Left ventricle myocardium superior (tissue), 1 donor: ENCODE results near the gene RGS7BP. TPM values are rescaled to one million over a fixed set of nuclear protein-coding genes. Genes with fewer than 3 reads are reported as not detected.
"Not testable (repeated sequence)": the region's sequence is repeated elsewhere in the genome, so short reads cannot be mapped to it uniquely, and the experiment has no call there.

Source experiments
- ATAC-seq: fragments of 200-7000 bp; cut with Tn5 transposase; one replicate; pipeline ENCODE4 v1.9.1; 2020; ENCODE audit warnings: mild to moderate bottlenecking, moderate library complexity
- DNase-seq: peaks from one replicate; pipeline ENCODE4 v3.0.0-alpha.2; 2020
- intact Hi-C: fragments of 100-400 bp; cut with micrococcal nuclease; formaldehyde crosslinking; loops from one replicate; pipeline ENCODE4 v1.11.0; 2022
- total RNA-seq: library from RNA; stranded (reverse); fragmentation: NEBNext Ultra II Directional; extraction: Animal tissue kit (Norgen Biotek cat#: 25700); gene quantifications from one replicate; pipeline ENCODE4 v1.2.1, GENCODE V29; 2021
- donor health status: DM: no; HTN: yes; CAD: no; lungs with severe emphysema.

RGS7BP gene
- total RNA-seq, 1 donor from 2014 or later, result 6.4 TPM

DNA sequence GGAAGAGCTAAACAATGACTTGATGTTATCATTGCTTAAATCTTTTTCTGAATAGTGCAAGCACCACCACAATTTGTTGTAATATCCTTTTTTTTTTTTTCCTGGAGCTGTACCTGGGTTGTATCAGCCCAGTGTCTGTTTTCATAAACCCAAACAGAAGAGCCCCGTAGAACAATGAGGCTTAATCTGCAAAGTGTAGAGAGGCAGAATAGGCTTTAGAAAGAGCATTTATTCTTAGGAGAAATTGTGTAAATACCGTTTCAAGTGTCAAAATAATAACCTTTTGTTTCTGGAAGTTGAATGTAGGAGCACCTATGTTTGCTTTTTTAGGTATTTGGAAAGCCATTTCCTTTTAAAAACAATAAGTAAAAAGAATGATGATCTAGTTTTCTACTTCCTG lies 26.4 kb downstream of the RGS7BP start:
- no peak for ATAC-seq
- no peak for DNase-seq
- intact Hi-C loops, result no loop called here

DNA sequence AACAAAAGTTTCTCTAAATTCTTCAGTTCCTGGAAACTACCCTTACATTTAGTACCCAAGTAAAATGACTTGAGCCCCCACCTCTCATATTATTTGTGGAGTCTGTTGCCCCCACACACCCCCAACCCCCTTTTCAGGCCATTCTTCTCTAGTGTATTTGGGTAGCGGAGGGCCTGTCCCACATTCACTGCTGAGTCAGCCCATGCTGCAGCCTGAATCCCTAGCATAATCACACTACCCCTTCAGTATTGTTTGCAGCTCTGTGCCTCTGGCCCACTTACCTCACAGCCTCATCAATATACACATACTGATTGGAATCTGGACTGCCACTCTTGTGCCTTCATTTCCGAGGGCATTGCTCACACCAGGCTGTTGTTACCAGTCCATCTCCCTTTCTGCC lies 26.8 kb downstream of the RGS7BP start:
- DNase-seq (no peak), ATAC-seq (no peak)

DNA sequence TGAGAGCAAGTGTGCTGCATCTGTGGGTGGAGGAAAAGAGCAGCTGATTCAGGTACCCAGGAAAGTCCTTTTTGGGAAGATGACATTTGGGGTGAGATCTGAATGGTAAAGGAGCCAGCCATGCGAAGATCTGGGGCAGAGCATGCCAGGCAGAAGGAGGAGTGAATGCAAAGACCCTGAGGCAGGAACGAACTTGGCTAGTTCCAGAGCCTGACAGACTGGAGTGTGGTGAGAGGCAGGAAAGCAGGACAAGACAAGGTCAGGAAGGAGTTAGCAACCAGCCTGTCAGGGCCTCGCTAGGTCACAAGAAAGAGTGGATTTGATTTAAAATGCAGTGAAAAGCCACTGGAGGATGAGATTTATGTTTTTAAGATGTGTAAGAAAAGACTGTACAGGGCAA lies 28.2 kb downstream of the RGS7BP start:
- intact Hi-C loops, result no loop called here
- ATAC-seq (no peak), DNase-seq (no peak)

More for the DNA sequence above, 26.8 kb downstream of the RGS7BP start:
- intact Hi-C loops, result no loop called here

DNA sequence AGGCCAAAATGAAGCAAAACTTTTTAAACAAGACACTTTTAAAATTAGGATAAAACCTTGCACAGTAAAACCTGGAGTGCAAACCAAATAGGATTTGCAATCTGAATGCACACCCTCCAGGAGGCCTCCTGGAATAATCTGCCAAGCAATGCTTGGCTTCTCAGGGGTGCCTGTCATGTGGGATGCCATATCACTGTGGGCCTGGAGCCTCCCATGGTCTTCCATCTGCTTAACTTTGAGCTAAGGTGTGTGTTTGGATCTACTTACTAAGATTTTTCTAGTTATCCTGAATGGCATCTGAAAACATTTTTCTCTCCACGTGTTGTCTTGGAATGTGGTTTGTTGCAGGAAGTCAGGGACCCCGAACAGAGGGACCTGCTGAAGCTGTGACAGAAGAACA lies 52.1 kb downstream of the RGS7BP start:
- ATAC-seq (no peak), DNase-seq (no peak)
- intact Hi-C loops, result no loop called here

DNA sequence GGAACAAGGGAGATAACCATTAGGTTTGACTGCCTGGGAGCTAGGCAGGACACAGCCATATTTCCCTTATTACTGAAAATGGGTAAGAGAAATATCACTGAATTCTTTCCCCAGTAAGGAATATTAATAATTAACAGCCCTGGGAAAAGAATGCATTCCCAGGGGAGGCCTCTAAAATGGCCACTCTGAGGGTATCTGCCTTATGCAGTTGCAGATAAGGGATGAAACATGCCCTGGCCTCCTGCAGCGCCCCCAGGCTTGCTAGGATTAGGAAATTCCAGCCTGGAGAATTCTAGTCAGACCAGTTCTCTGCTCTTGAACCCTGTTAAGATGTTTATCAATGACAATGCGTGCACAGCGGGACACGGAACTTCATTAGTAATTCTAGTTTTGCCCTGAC lies 52.8 kb downstream of the RGS7BP start:
- intact Hi-C loops, DNase-seq, ATAC-seq: not testable (repeated sequence)

DNA sequence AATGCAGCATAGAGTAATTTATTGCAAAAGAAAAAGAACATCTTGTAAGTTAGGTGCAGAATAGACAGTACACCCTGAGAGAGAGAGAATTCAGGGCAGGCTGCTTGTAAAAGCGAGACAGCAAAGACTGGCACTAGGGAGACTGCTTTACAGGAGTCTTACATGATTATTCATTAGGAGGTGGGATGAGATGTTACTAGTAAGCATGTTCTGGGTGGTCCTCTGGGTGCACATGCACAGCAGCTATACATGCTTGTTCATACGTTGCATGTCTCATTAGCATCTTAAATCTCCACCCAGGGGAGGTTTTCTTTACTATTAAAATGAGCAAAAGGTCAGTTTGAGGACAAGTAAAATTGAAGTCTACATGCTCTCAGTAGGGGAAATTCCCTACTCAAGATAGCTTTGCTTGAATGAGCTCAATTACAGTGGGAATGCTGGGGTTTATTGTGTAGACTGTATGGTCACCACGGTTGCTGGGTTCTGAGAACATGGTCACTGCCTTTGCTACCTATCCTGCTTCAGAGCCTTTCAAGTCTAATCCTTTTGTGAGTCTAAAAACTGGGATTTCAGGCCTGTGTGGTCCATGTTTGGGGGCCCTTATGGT lies 60.6 kb downstream of the RGS7BP start:
- ATAC-seq (no peak), DNase-seq (no peak)
- intact Hi-C loops, result no loop called here

DNA sequence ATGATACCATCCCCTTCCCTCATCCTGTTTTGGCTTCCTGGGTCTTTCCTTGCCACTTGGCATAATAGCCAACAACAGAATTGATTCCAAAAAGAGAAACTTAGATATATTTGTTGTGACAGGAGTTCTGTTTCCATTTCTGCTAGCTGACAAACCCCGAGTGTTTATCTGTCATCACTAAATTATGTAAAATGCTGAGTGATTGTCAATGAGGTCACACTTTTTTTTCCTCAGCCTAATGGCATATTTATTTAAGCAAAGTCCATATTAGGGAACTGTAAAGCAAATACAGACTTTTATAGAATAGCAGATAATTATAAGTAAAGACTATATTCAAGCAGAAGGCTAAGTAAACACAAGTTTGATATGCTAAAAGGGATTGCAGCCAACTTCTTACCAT lies 64.0 kb downstream of the RGS7BP start:
- ATAC-seq (no peak), DNase-seq (no peak)
- intact Hi-C loops, result no loop called here

DNA sequence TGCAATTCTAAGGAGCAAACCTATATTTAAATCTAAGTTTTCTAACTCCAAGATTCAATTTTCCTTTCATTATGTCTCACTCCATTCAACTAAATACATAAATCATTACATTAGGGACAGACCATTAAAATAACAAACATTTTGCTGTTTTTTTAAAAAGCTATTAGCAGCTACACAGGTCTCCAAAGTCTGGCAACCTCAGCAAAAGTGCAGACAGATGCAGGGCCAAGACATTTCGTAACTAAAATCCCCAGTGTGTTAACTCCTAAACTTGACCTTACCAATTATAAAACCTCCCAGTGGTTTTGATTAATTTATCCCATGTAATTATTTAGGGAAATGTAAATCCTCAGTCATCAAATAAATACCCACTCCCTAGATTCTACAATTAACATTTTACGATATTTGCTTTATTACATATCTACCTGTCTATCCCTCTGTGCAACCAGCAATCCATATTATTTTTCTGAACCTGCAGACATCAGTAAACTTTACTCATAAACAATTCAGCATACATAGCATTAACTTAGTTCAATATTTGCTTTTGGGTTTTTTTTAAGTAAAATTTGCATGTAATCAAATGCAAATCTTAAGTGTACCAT lies 64.7 kb downstream of the RGS7BP start:
- DNase-seq (no peak), ATAC-seq (no peak)
- intact Hi-C loops, result no loop called here

DNA sequence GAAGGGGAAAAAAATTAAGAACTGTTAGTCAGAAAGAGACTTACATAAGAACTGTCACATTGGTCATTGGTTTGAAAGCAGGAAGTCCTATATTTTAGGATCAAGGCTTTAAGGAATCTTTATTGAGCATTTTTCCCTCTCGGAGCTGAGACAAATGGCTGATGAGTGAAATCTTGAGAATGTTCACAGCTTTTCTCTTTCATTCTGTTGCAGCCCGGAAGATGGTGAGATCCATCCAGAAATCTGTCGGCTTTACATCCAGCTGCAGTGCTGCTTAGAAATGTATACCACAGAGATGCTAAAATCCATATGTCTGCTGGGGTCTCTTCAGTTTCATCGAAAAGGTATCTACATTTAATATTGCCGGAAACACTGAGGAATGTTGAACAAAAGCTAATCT lies 69.7 kb downstream of the RGS7BP start:
- intact Hi-C loops, result no loop called here
- DNase-seq (no peak), ATAC-seq (no peak)

DNA sequence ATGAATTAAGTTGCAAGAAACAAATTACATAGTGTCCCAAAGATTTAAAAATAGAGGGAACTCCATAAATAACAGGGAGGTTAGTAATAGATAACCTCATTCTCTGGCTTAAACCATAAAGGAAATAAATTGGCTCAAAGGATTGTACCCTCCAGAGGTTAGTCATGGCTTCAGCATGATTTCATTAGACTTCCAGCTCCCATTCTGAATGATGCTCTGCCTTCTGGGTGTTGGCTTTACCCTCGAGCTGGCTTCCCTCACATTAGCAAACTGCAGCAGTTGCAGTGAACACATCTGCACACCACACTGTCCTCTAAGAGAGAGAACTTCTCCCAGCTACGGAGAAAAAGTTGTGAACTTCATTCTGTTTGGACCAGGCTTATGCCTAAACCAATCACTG lies 70.4 kb downstream of the RGS7BP start:
- DNase-seq, result no peak
- intact Hi-C loops, result no loop called here
- ATAC-seq, result peak; percentile 34

DNA sequence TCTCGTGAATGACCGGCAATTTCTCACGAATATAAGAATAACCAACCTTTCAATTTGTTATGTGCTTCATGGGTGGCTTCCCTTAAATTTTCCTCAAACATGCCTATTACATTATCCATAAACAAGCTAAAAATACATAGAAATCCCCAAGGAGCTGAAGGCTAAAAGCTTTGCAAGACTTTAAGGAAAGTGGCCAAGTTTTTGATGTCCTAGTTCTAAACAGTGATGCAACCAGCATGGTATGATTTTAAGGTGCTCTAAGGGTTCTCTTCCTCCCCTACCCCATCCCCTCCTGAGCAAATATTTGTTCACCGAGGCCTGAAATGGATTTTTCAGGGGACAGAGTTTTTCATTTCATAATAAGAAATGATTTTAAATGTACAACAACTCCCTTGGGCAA lies 79.8 kb downstream of the RGS7BP start:
- intact Hi-C loops, result no loop called here
- ATAC-seq (peak; percentile 42), DNase-seq (no peak)

DNA sequence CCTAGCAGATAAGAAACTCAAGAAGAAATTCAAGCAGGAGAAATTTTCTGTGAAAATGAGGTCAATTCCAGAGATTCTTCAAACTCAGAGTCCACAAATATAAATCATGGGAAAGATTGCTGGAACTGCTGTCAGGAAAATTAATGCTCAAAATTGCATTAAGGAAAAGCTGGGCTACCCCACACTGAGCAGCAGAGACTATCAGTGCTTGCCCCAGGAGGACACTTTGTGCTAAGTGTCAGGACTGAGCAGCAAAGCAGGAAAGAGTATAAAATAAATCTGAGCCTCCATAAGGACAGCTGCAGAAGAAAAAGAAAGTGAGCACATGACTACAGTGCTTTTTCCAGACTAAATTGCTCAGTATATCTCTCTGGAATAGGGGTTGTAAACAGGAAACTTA lies 81.6 kb downstream of the RGS7BP start:
- DNase-seq (no peak), ATAC-seq (peak; percentile 45)
- intact Hi-C loops, result no loop called here

DNA sequence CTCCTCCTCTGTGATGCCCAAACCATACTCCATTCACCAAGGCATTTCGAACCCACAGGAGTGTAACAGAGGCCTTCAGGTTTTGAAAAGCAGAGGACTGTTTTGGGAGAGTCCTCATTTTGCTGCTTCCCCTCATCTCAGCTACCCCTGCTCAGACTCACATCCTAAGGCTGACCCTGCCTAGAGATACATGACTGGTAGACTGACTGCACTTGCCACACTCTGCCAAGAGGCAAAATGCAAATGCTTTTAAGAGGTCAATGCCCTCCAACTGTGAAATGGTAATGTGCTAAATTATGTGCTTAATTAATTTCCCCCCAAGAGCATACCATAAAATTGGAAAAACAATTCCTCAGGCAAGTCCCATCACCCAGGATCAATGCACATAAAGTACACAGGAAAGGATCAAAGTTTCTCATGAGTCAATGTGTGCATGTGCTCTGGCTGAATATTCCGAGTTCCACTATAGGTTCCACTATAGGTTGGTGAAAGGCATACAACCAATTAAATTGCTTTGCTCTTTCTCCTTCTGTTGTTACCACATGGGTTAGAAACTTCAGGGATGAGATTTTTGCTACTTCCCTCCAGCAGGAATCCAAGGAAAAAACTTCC lies 87.0 kb downstream of the RGS7BP start:
- no peak for ATAC-seq
- DNase-seq, result no peak
- intact Hi-C loops, result no loop called here

DNA sequence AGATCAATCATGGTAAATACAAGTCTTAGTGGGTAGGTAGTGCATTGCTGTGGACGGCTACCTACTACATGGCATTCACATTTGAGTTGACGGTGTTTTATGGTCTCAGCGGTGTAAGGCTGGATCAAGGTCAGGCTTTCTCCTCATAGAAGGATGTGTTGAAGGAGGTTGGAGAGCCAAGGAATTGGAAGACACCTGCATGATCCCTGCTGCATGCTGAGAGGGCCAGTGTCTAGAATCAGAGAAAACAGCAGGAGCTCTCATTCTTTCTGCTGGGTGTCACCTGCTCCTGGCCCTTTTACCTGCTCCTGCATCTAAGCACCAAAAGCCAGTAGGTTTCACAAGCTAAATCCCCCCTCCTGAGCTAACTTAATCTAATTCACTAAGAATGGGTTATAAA lies 88.2 kb downstream of the RGS7BP start:
- intact Hi-C loops, result no loop called here
- DNase-seq (no peak), ATAC-seq (no peak)

DNA sequence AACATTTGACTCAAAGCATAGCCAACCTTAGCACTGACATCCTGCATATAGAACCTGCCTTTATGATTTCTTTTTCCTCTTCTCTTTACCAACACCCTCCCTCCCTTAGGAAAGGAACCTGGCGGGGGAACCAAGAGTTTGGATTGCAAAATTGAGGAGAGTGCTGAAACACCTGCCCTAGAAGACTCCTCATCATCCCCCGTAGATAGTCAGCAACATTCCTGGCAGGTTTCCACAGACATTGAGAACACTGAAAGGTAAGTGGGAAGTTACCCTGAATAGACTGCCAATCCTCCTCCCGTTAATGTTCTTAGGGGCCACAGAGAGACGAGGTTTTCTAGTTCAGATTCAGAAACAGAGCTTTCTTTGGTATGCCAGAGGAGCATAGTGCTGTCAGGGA lies 88.8 kb downstream of the RGS7BP start:
- peak; percentile 22 for ATAC-seq
- intact Hi-C loops, result no loop called here
- DNase-seq, result no peak

DNA sequence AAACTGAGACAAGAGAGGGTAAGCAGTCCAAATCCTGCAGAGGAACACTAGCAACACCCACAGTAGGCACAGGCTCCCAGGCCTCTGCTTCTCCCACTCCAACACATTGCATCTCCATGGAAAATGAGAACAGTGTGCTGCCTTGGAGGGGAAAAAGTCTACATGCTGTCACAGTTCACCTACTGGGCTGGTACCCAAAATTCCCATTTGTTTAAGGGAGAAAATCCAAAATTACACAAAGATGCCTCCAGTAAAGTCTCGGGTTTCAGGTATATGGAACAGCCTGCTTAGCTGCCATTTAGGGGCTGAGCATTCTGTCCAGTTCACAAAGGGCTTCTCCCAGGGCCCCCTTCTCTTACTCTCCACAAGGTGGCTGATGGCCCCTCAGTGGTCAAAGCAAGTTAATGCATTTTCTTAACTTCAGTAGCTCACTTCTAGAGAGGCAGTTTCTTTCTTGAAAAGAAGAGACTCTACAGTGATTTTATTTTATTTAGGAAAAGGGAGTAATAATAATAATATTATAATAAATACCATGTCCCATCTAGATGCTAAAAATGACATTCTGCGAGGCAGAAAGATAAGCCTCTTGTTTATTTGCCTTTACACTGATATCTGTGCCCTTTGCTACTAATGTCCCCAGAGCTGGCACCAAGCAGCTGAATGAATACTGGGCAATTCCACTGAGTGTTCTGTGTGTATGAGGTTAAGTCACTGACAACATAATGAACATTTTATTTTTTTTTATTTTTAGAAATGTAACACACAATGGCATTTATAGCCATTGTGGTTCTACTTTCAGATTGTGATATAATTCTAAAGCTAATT lies 89.4 kb downstream of the RGS7BP start:
- intact Hi-C loops, result no loop called here
- no peak for DNase-seq
- peak; percentile 80 for ATAC-seq

DNA sequence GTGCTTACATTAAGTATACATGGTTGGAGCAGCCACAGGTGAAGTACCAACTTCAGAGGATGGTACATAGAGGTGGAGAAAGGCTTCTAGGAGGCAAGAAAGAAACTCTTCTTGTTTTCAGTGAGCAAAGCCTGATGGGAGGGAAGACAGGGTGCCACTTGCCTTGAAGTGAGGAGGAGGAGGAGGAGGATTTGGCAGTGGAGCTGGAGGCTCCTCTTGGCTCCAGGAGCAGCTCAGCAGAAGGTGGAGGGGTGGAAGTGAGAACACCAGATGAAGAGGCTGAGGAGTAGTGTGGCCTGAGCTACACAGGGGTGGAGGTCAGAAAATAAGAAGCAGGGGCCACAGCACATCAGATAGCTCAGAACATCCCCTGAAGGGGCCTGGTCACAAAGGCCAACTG lies 93.4 kb downstream of the RGS7BP start:
- DNase-seq, result no peak

DNA sequence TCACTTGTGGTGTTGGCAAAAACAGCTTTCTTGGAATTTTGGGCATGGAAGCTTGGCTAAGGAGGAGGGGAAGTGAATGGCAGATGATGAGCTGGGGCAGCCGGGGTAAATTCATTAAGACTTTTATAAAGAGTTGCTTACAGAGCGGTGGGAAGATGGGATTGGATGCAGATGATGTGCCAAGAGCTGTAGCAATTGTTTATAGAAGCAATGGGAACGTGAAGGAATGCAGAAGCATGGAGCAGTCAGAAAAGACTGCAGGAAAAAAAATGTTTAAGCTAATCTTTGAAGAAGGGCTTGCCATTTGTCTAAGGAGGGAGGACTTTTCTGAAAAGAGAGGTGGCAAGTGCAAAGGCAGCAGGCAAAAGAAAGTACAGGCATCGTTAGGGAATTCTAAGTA lies 97.9 kb downstream of the RGS7BP start:
- intact Hi-C loops, result no loop called here
- ATAC-seq, result no peak
- DNase-seq, result no peak

More for the DNA sequence above, 93.4 kb downstream of the RGS7BP start:
- intact Hi-C loops, result no loop called here
- no peak for ATAC-seq

DNA sequence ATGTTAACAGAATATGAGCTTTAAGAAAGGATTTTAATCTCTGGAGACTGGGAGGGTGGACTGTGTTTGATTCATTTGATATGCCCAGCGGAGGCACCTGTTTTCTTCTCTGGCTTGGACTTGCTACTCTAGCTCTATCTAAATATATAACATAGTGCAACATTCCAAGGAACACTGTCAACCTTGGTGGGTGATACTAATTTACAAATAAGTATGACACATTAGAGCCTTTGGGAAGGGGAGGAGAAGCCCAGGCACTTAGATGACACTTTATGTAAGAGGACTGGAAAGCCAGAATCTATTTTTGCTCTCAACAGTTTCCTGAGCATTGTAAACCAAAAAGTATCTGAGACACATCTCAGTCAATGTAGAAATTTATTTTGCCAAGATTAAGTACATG lies 101.1 kb downstream of the RGS7BP start:
- intact Hi-C loops, result loop anchor here (5.0 kb wide), 1 partner anchor 375 kb away; no protein-coding TSS in a partner anchor
- ATAC-seq (no peak), DNase-seq (no peak)

DNA sequence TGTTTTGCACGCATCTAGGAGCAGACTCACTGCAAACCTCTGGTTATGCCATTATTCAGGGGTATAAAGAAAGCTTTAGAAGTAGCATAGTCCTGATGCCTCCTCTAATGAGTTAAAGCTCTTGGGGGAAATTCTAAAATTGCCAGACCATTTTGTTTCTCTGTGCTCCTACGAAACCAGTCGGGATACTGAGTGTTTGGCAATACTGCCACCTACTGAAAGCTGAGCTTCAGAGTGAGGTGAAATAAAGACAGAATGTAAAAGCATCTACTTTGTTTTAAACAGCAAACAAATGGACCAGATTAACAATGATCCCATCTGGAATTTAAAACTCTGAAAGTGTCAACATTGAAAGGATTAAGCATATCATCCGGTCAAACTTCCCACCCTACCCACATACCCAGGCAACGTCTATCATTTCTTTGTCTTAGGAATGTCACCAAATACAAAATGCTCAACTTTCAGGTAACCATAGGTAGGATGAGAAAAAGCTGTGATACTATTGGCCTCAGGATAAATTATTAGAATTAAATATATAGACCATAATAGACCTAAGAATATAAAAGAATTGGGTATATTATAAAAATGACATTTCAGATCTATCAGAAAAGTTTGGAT lies 106.6 kb downstream of the RGS7BP start:
- ATAC-seq, result peak; percentile 57
- no peak for DNase-seq
- intact Hi-C loops, result loop anchor here (5.0 to 10.0 kb wide), 2 partner anchors 108 to 465 kb away; partner anchors contain the start of gene RGS7BP
